T-helper 2 cell (primary cell): Measurements from ENCODE around the gene RASEF.

Experiments used
- DNase-seq, 5 experiments: peaks; one replicate each; pipeline versions ENCODE4 v3.0.0 to v3.0.0-alpha.2; 2012 to 2022

Gene RASEF

DNA sequence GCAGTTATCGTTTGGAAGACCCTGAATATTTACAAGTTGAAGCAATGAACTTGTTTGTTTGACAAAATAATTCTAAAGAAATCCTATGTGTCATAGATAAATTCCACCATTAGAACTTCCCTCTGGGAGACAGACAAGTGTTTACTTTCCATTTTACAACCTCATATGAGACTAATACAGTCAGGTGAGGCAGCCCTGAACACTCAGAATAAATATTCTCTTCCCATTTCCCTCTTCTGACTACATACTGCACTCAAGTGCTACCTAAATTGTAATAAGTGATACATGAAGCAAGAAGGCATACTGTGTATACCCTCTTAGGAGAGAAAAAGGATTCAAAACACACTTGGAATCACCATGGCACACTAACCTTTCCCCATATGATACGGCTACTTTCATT is 6.8 kb downstream of the RASEF start:
- DNase-seq: no peak

GRCh38 chr9:83047839-83048775 is 14.8 kb downstream of the RASEF start:
- no peak for DNase-seq

- DNase-seq: no peak
Observed at GRCh38 chr9:83043597-83043996, 19.3 kb downstream of the RASEF start.

- no peak for DNase-seq
Observed at GRCh38 chr9:83041771-83042170, 21.2 kb downstream of the RASEF start.

DNA sequence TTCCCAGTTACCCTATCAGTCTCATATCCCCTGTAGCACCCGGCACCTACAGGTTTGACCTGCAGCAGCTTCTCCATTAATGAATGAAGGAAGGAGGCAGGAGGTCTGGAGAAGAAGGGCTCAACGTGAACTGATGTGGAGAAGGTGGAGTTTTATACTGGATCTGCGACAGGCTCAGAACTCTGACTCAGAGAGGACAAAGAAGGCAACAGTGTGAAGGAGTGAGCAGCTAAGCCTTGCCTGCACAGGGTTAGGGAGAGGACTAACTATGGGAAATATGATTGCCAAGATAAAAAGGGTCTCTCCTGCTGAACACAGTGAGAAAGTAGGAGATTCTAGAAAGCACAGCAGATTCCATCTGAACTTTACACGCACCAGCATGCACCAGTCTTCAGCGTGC is 23.6 kb downstream of the RASEF start:
- DNase-seq: no peak

GRCh38 chr9:83036043-83036442 is 26.9 kb downstream of the RASEF start:
- DNase-seq: no peak

DNA sequence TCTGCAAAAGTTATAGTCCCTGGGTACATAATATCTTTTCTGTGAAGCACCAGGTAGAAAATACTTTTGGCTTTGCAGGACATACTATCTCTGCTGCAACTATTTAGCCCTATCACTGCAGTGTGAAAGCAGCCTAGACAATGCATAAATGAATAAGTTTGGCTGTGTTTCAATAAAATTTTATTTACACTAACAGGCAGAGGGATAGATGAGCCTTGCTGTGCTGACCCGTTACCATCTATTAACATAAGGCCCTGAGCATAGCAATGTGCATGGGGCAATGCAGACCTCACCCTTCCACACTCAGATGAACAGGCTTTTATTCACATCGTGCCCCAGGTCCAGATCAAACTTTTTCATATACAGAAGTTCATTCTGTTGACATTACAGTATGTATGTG is 27.8 kb downstream of the RASEF start:
- DNase-seq: no peak

DNA sequence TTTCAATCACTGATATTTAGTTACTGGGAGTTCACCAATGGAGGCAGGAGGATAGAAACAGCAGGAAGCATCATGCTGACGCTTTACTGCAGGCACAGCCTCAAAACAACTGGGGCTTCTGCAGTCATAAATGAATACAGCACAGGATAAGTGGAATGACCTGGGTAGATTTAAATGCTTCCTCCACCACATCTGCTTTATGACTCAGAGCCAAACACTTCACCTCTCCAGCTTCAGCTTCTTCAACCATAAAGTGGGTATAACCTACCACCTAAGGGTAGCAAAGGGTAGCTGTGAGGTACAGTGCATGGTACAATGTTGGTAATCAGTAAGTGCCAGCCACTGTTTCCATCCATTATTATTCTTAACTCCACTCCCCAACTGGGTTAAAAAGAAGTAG is 28.4 kb downstream of the RASEF start:
- no peak for DNase-seq

GRCh38 chr9:83034026-83034425 is 28.9 kb downstream of the RASEF start:
- DNase-seq: no peak

- no peak for DNase-seq
Observed at GRCh38 chr9:83032065-83032625, 30.8 kb downstream of the RASEF start.

DNA sequence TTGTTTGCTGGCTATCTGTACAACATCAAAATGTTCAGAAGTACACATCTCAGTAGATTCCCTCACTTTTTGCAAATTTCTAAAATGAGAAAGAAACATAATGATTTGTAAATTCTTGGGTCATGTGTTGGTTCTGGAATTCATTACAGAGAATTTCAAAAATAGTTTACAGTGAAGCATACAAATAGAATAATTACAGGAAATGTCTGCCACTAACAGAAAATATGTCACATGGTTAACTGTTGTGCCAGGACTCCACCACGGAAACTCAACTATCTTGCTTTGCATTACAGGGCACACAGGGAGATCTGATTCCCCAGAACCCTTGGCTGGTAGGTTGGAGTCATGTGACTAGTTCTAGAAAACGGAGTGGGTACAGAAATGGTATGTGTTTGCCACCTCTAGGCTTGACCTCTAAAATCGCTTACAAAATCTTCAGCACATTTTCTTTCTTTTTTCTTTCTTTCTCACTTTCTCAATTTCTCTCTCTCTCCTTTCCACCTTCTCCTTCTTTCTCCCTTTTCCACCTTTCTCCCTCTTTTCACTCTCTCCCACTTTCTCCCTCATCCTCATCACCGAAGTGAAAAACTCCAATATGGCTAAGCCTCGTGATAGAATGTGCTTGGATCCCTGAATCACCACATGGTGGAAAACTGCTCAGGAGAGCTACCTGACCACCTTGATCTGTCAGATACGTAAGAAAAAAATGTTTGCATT is 32.4 kb downstream of the RASEF start:
- no peak for DNase-seq

DNA sequence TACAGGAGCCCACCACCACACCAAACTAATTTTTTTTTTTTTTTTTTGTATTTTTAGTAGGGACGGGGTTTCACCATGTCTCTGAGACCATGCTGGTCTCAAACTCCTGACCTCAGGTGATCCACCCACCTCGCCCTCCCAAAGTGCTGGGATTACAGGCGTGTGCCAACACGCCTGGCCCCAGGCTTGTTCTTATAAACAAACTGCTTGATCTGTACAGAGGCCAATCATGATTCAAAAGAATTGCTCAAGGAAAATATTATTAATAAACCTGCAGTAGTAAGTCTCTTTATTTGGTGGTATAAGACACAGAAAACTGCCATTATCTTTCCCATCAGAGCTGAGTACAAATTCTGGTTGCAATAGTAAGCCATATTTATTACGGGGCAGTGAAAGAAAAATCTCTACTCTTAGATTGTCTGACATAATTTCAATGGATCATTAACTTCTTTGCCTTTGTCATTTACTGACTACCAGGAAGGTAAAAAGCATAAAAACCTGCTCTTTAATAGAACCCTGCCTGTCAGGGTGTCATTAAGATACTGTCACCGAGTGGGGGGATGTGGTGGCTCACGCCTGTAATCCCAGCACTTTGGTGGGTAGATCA is 33.3 kb downstream of the RASEF start:
- no peak for DNase-seq

- DNase-seq: no peak
Observed at GRCh38 chr9:83027153-83027891, 35.6 kb downstream of the RASEF start.

DNA sequence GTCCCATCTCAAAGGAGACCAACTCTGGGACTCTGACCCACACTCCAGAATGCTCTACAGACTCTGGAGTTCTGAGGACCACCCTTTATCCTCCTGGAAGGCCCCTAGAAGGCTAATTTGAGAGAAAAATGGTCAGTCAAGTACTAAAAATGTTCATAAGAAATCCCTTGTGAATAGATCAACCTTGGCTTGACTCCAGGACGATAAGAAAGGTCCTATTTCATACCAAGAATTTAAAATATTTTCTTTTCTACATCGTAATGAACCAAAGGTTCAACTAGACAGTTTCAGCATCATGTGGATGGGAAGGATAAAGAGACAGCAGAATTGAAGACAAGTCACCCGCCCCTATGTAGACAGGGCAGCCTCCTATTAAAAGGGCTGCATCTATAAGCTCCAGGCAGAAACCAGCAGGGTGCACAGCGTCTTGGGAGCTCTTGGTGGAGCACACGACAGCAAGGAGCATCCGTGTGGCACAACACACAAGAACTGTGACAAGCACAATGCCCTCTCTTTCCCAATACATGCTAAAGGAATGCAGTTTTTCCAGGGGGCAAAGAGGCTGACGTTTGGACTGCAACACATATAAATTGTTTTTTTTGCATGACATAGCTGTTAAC is 38.3 kb downstream of the RASEF start:
- no peak for DNase-seq

DNA sequence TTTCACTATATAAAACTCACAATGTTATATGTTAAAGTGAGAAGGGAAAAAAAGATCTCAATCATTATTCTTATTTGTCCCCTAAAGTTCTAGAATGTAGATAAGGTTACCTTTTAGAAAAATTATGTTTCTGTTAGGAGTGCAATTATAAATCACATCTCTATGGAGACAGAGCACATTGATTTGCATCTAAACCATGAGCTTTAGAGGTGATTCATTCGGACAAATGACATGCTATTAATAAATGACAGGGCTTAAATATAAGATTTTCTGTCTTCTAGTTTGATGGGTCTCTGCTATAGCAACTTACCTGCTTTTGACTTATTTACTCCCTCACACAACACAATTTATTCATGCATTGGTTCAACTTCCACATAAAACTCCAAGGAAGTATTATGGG is 39.8 kb downstream of the RASEF start:
- DNase-seq: no peak

DNA sequence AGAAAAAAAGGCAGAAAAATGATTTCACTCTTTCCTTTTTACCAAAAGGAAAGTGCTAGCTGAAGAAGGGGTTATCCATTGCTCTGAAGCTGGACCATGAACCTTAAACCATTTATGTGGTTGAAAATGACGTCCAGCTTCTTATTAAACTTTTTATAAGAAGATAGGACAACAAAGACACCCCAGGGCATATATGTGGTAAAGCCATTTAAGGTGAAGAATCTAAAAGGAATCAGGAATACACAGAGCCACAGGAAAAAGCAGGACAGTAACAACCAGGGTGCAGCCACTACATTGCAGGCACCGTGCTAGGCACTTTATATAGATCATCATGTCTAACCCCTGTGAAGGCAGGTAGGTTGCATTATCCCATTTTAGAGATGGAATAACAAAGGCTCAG is 42.1 kb downstream of the RASEF start:
- DNase-seq: no peak

DNA sequence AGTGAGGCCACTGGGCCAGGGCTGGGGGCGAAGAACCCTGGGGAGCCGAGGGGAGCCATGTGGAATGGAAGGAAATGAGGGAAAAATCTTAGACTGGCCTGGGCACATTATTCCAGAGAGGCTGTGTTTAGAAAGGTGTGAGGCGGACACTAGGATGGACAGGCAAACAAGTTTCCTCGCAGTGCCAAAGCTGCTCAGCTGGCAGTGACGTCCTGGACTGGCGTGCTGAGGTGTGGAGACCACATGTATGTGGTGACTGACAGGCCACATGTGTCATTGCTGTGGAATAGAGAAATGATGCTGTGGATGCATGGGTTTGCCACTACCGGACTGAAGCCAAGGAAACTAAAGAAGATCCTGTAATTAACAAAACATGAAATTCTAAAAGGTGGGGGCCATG is 42.6 kb downstream of the RASEF start:
- no peak for DNase-seq

- DNase-seq: no peak
Observed at GRCh38 chr9:83019246-83019645, 43.7 kb downstream of the RASEF start.

DNA sequence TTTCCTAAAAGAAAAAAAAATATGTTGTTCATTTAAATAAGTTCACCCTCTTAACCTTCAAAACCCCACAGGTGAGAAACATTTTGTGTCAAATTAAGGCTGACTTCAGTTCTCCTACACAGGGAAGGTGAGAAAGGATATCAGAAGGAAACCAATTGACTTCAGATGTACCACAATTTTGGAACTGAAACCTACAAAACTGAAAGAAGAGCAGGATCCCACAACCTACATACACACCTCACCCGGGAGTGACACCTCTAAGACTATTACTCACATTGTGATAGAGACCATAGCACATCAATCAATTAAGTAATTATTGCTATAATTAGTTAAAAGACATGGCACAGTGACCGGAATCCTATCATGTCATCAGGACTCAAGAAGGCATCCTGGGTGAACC is 47.0 kb downstream of the RASEF start:
- no peak for DNase-seq

GRCh38 chr9:83013867-83014605 is 48.9 kb downstream of the RASEF start:
- no peak for DNase-seq
